GM23248 (cell line): ENCODE data around the gene ZNF683. TPM values are rescaled to one million over a fixed set of nuclear protein-coding genes. Genes with fewer than 3 reads are reported as not detected.
A peak's percentile ranks its signal among the peaks of the same experiment; 100 is the strongest.
"Not testable (repeated sequence)": the region's sequence is repeated elsewhere in the genome, so short reads cannot be mapped to it uniquely, and the experiment has no call there.

ENCODE experiments used
- DNase-seq: peaks from one replicate; pipeline ENCODE4 v3.0.0-alpha.2; 2015
- H2AFZ ChIP-seq: fragments of 200-600 bp; sonication (generic); 2 replicates; pipeline ENCODE4 v1.6.1; 2016; ENCODE audit warnings: antibody characterized with exemption
- H3F3A ChIP-seq: fragments of 200-600 bp; sonication (generic); 2 replicates; pipeline ENCODE4 v1.6.1; 2016; ENCODE audit warnings: mild to moderate bottlenecking, antibody characterized with exemption, mixed run types; ENCODE audit not compliant: insufficient read depth
- H3K27ac ChIP-seq: fragments of 200-600 bp; sonication (generic); 2 replicates; pipeline ENCODE4 v1.5.1; 2016; ENCODE audit warnings: mild to moderate bottlenecking
- H3K27me3 ChIP-seq: fragments of 200-600 bp; sonication (generic); replicated peaks from 2 replicates; pipeline ENCODE4 v1.6.1; 2016; ENCODE audit warnings: mild to moderate bottlenecking; ENCODE audit not compliant: insufficient read depth
- H3K36me3 ChIP-seq: fragments of 200-600 bp; sonication (generic); 2 replicates; pipeline ENCODE4 v1.6.1; 2016; ENCODE audit warnings: low read depth, mild to moderate bottlenecking
- H3K4me1 ChIP-seq: fragments of 200-600 bp; sonication (generic); 2 replicates; pipeline ENCODE4 v1.6.1; 2016; ENCODE audit warnings: mild to moderate bottlenecking; ENCODE audit not compliant: insufficient read depth
- H3K4me2 ChIP-seq: fragments of 200-600 bp; sonication (generic); one replicate; pipeline ENCODE4 v1.6.1; 2016; ENCODE audit warnings: mild to moderate bottlenecking; ENCODE audit not compliant: unreplicated experiment
- H3K4me3 ChIP-seq: fragments of 200-600 bp; sonication (generic); 2 replicates; pipeline ENCODE4 v1.5.1; 2016; ENCODE audit warnings: mild to moderate bottlenecking
- H3K79me2 ChIP-seq: fragments of 200-600 bp; sonication (generic); 2 replicates; pipeline ENCODE4 v1.6.1; 2016; ENCODE audit warnings: mild to moderate bottlenecking; ENCODE audit not compliant: insufficient read depth
- H3K9ac ChIP-seq: fragments of 200-600 bp; sonication (generic); 2 replicates; pipeline ENCODE4 v1.6.1; 2016; ENCODE audit warnings: mild to moderate bottlenecking
- H3K9me2 ChIP-seq: fragments of 200-600 bp; sonication (generic); 2 replicates; pipeline ENCODE4 v1.6.1; 2016; ENCODE audit warnings: mixed run types, mild to moderate bottlenecking, moderate library complexity; ENCODE audit not compliant: insufficient read depth
- H3K9me3 ChIP-seq: fragments of 200-600 bp; sonication (generic); one replicate; pipeline ENCODE4 v1.6.1; 2017; ENCODE audit warnings: low read depth
- H4K20me1 ChIP-seq: fragments of 200-600 bp; sonication (generic); 2 replicates; pipeline ENCODE4 v1.6.0; 2016; ENCODE audit not compliant: insufficient read depth
- EZH2 ChIP-seq: fragments of 200-600 bp; sonication (generic); IDR thresholded peaks from 2 replicates; pipeline ENCODE4 v1.6.1; 2018; ENCODE audit warnings: antibody characterized with exemption, mild to moderate bottlenecking; ENCODE audit not compliant: insufficient read depth, poor library complexity, severe bottlenecking
- EZH2phosphoT487 ChIP-seq: fragments of 200-600 bp; sonication (generic); IDR thresholded peaks from 2 replicates; pipeline ENCODE4 v1.6.1; 2018; ENCODE audit warnings: antibody characterized with exemption, moderate library complexity, mild to moderate bottlenecking, low read depth; ENCODE audit not compliant: insufficient read depth
- WGBS, 2 experiments: methylation state at CpG; one replicate each; pipeline ENCODE4 v1.1.6; 2015 to 2017; ENCODE audit warnings: low lambda C conversion rate in 2 of 2, low coverage in 1 of 2; ENCODE audit errors: missing lambda C conversion rate in 2 of 2; 5-methylcytosine and 5-hydroxymethylcytosine counted together
- in situ Hi-C: fragments of 300-500 bp; cut with MboI; formaldehyde crosslinking; loops from 2 replicates; pipeline ENCODE4 v1.15.0; 2020
- polyA plus RNA-seq: library from polyadenylated mRNA; unstranded; fragments of >200 nt; fragmentation: Nextera tagmentation; extraction: Ambion mirVana; gene quantifications from 2 replicates; pipeline ENCODE4 v1.2.1, GENCODE V29; 2016
- total RNA-seq: library from RNA; depleted of rRNA; stranded (reverse); fragments of >200 nt; shearing (Covaris generic); gene quantifications from 2 replicates; pipeline ENCODE4 v1.2.3, GENCODE V29; 2014

The ZNF683 gene
- total and polyA plus RNA-seq, 2 experiments from 2014 or later, result not detected

- Histone ChIP-seq H3K4me1 (peaks cover 23% of the 10 kb centered on the region), H3K36me3 (no peaks in the 10 kb centered on the region), H3K4me3 (no peak overlapping the region), H3K9me3 (no peaks in the 10 kb centered on the region), H4K20me1 (no peaks in the 10 kb centered on the region), H3K4me2 (peak overlapping the region; percentile 74), H3F3A (peaks cover 6% of the 10 kb centered on the region; the same call in 1 of the 2 replicates), H3K27me3 (no peaks in the 10 kb centered on the region), H3K27ac (no peak overlapping the region), H3K79me2 (no peaks in the 10 kb centered on the region), H3K9ac (no peak overlapping the region), H2AFZ (no peak overlapping the region), H3K9me2 (no peaks in the 10 kb centered on the region)
- in situ Hi-C loops, result no loop called here
- no peak for TF ChIP-seq EZH2
- no peak for TF ChIP-seq EZH2phosphoT487
- 97 to 98% methylated on average over 3 of the region's 3 CpGs for WGBS, 2 experiments
- no peak for DNase-seq
Measured at GRCh38 chr1:26378879-26379251, 6.3 kb upstream of the ZNF683 start.

- Histone ChIP-seq H3K4me2 (peak overlapping the region; percentile 74), H3K9me2 (no peaks in the 10 kb centered on the region), H3K36me3 (no peaks in the 10 kb centered on the region), H3K9ac (no peak overlapping the region), H3K4me1 (peaks cover 27% of the 10 kb centered on the region), H3K79me2 (no peaks in the 10 kb centered on the region), H2AFZ (peak overlapping the region; percentile 64), H3K4me3 (peak overlapping the region; percentile 48; the same call in 1 of the 2 replicates), H3F3A (peaks cover 6% of the 10 kb centered on the region; the same call in 1 of the 2 replicates), H3K27ac (peak overlapping the region; percentile 85), H3K9me3 (no peaks in the 10 kb centered on the region), H3K27me3 (no peaks in the 10 kb centered on the region), H4K20me1 (no peaks in the 10 kb centered on the region)
- DNase-seq, result peak; percentile 93
- in situ Hi-C loops, result no loop called here
- WGBS, 2 experiments, result 38 to 42% methylated on average over 5 of the region's 5 CpGs
- no peak for TF ChIP-seq EZH2phosphoT487
- TF ChIP-seq EZH2, result no peak
Measured at GRCh38 chr1:26378088-26378878, 5.7 kb upstream of the ZNF683 start.

GRCh38 chr1:26376050-26376449 lies 3.5 kb upstream of the ZNF683 start:
- in situ Hi-C loops, result no loop called here
- WGBS, 2 experiments, result 82 to 86% methylated on average over 4 of the region's 4 CpGs
- Histone ChIP-seq H3F3A (peaks cover 6% of the 10 kb centered on the region; the same call in 1 of the 2 replicates), H3K4me2 (no peak overlapping the region), H3K9me3 (no peaks in the 10 kb centered on the region), H3K9me2 (no peaks in the 10 kb centered on the region), H4K20me1 (no peaks in the 10 kb centered on the region), H3K79me2 (no peaks in the 10 kb centered on the region), H3K27ac (no peak overlapping the region), H3K9ac (no peak overlapping the region), H2AFZ (no peak overlapping the region), H3K4me1 (peaks cover 29% of the 10 kb centered on the region), H3K36me3 (no peaks in the 10 kb centered on the region), H3K4me3 (no peak overlapping the region), H3K27me3 (no peaks in the 10 kb centered on the region)
- no peak for TF ChIP-seq EZH2
- TF ChIP-seq EZH2phosphoT487, result no peak
- no peak for DNase-seq

GRCh38 chr1:26375081-26375480 lies 2.5 kb upstream of the ZNF683 start:
- 80% methylated on average over 6 of the region's 6 CpGs for WGBS, 2 experiments
- DNase-seq, result no peak
- Histone ChIP-seq H3K27me3 (no peaks in the 10 kb centered on the region), H3K27ac (no peak overlapping the region), H3K4me1 (peaks cover 29% of the 10 kb centered on the region), H3F3A (peaks cover 6% of the 10 kb centered on the region; the same call in 1 of the 2 replicates), H3K79me2 (no peaks in the 10 kb centered on the region), H2AFZ (no peak overlapping the region), H4K20me1 (no peaks in the 10 kb centered on the region), H3K9ac (no peak overlapping the region), H3K4me2 (no peak overlapping the region), H3K36me3 (no peaks in the 10 kb centered on the region), H3K9me2 (no peaks in the 10 kb centered on the region), H3K4me3 (no peak overlapping the region), H3K9me3 (no peaks in the 10 kb centered on the region)
- in situ Hi-C loops, result no loop called here
- TF ChIP-seq EZH2 (no peak), EZH2phosphoT487 (no peak)

- peaks cover 29% of the 10 kb centered on the region for H3K4me1 ChIP-seq
- H3K9ac ChIP-seq, H3K36me3 ChIP-seq, H3K79me2 ChIP-seq, in situ Hi-C loops, H3K27ac ChIP-seq, H3K4me2 ChIP-seq, H2AFZ ChIP-seq, H3K9me2 ChIP-seq, H3K9me3 ChIP-seq, H3F3A ChIP-seq, H4K20me1 ChIP-seq, H3K4me3 ChIP-seq, H3K27me3 ChIP-seq, DNase-seq: not testable (repeated sequence)
- 47 to 51% methylated on average over 2 of the region's 2 CpGs for WGBS, 2 experiments
Measured at GRCh38 chr1:26374361-26374760, 1.8 kb upstream of the ZNF683 start.
